KG1 (cell line): Measurements from ENCODE around the gene TRMT5.

Source experiments
- DNase-seq: peaks from one replicate; lab custom pipeline; 2025; lab: John Stamatoyannopoulos, UW

Gene TRMT5

DNA sequence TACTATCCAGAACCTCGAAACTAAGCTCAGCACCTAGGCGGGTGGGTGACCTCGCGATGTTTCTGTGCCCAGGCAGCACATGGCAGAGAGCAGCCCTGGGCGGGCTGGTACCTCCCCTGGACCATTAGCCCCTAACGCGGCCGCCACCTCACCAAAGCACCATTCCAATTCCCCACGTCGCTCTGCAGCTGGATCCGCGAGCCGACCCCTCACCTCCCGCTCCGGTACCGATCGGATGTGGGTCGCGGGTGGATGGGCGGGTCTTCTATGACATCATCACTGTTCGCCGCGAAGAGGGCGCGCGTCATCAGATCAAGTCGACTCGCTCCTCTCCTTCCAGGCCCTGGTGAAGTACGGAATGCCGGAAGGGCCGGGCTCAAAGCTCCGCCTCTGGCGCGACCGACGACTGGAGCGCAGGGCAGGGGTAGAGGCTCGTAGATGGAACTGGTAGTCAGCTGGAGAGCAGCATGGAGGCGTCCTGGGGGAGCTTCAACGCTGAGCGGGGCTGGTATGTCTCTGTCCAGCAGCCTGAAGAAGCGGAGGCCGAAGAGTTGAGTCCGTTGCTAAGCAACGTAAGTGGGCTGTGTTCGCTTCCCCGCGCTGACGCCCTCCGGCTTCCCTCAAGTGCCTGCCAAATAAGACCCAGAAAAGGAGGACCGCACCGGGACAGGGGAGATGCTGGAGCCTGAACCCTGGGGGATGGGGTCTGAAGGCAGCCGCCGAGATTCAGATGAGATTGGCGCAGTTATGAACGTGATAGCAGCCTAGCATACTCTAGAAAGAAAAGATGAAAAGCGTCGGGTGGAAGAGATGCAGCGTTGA lies at the start of gene TRMT5, which contains the start of gene SLC38A6:
TSS of gene TRMT5 (minus strand) at position 269 of the 822 bp plus-strand sequence. CDS start at position 163, 106 bp downstream.
TSS of gene SLC38A6 (plus strand) at position 435 of the 822 bp plus-strand sequence. CDS start at position 468, 33 bp downstream.
- peak; percentile 75 for DNase-seq

GRCh38 chr14:61026526-61026925 lies 45.6 kb upstream of the TRMT5 start:
- DNase-seq, result no peak

DNA sequence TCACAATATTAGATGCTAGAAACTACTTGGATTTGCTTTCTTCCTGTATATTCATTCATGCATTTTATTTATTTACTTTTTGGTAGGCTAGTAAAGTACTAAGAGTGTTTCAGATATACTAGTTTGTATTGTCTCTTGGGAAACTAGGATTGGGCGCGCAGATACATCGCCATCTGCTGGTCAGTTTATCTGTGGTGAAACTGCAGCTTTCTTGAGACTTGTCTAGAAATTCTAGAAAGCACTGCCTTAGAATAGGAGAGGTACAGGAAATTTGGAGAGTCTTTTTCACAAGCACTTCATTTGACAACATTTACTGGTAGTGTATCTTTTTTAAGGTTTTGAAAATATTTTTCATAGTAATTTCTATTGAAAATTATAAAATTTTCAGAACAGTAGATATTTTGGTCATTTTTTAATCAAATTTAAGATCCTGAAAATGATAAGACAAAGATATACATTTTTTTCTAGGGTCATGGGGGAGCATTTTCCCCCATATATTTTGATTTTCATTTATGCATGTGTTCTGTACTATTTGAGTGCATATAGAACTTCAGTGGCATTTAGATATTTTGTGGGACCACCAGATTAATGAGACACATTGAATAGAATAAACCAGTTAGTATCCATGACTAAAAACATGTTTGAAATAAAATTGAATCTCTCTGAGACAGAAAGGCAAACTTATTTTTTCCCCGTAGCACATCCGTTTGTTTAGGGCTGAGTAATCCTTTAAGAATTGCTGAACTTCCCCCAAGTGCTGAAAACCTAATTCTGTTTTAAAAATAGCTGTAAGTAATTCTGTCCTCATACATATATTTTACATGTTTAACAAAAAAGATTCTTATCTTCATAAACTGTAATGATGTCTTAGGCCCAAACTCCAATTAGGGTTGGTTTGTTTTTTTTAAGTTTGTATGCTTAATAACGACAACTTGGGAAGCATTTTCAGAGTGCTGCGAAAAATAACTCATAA lies 44.7 kb upstream of the TRMT5 start:
- DNase-seq, result peak; percentile 18

DNA sequence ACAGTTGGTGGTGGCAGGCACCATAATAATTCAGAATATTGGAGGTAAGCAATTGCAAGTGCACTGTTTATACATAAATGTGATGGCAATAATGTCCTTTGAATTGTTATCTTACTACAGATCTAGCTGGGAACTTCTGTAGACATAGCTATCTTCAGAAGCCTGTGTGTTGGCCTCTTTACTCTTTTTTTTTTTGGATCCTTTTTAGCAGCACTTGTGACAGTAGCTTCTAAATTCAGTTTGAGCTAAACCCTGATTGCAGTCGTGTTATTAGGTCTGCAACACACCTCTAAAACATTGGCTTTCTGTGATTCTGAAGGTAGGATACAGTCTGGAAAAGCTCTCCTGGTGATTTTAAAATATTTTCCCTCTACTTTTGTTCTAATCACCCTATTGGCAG lies 38.7 kb upstream of the TRMT5 start:
- DNase-seq, result no peak

DNA sequence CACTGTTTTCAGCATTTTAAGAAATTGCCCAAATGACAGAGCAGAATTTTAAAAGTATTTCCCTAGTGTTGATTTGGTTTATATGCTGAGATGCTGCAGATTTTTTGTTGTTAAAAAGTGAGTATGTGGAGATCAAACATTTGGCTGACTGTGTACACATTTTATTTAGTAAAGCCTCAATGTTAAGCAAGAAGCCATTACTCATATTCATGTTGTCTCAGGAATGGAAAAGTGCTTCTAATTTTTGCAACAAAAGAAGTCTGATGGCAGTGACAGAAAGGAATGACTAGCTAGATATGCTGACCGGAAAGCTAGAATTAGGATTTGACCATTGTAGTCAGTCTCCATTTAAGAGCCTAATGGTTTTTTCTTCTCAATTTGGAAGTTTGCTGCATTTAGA lies 22.7 kb upstream of the TRMT5 start:
- DNase-seq, result no peak

DNA sequence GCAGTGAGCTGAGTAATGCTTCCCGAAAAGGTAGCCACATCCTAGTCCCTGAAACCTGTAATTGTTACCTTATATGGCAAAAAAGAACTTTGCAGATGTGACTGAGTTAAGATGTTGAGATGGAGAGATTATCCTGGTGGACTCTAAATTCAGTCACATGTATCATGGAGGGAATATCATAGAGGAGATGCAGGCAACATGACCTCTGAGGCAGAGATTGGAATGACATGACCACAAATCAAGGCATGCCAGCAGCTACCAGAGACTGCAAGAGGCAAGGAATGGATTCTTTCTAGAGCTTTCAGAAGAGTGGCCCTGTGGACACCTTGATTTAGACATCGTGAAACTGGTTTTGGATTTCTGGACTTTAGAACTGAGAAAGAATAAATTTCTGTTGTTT lies 18.7 kb upstream of the TRMT5 start:
- no peak for DNase-seq

DNA sequence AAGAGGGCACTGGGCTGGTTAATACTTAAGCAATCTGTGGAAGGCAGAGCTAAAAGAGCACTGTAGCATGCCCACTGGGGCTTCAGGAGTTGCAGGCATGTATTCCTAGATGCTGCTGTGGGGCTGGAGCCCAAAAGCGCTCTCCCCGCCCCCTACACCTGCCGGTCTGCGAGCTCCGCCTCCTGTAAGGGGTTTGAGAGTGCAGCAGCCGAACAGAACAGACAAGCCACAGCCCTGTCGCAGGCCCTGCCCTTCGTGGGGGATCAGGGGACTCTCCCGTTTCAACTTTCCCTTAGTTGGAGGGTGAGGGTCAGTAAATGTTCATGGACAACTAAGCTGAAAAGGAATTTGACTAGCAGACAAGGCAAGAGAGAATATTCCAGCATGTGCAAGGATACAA lies 17.7 kb upstream of the TRMT5 start:
- DNase-seq, result no peak

DNA sequence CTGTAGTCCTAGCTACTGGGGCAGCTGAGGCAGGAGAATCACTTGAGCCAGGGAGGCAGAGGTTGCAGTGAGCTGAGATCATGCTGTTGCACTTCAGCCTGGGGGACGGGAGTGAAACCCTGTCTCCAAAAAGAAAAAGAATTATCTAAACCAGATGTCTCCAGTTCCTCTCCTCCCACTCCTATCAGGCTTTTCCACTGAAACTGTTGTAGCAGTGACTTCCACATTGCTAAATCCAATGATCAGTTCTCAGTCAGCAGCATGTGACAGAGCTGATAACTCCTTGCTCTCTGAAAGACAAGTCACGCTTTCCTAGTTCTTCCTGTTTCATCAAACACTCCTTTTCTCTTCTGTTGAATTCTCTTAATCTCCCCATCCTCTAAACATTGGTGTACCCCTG lies 8.7 kb upstream of the TRMT5 start:
- DNase-seq, result no peak

GRCh38 chr14:60986500-60986899 lies 5.6 kb upstream of the TRMT5 start:
- no peak for DNase-seq

- DNase-seq, result no peak
Observed at GRCh38 chr14:60984196-60984595, 3.3 kb upstream of the TRMT5 start.

- DNase-seq, result no peak
Observed at GRCh38 chr14:60981633-60982455, 965 bp upstream of the TRMT5 start.

- no peak for DNase-seq
Observed at GRCh38 chr14:60977847-60978246, 3.0 kb downstream of the TRMT5 start.

DNA sequence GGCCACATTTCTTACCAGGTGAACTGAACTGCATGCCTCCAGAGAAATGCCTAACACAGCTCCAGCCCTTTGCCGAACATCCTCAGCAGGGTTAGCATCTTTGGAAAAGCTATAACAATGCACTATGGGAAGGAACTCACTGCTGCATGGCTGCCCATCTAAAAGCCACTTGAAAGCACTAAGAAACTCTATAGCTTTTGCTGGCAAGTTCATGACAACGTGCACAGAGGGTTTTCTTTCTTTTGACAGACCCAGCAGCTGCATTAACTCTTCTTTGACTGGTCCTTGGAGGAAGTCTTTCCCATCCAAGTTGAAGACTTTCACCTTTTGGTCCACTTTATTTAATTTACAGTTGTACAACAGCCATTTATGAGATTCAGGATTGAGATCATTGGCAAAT lies 5.3 kb downstream of the TRMT5 start:
- DNase-seq, result no peak

DNA sequence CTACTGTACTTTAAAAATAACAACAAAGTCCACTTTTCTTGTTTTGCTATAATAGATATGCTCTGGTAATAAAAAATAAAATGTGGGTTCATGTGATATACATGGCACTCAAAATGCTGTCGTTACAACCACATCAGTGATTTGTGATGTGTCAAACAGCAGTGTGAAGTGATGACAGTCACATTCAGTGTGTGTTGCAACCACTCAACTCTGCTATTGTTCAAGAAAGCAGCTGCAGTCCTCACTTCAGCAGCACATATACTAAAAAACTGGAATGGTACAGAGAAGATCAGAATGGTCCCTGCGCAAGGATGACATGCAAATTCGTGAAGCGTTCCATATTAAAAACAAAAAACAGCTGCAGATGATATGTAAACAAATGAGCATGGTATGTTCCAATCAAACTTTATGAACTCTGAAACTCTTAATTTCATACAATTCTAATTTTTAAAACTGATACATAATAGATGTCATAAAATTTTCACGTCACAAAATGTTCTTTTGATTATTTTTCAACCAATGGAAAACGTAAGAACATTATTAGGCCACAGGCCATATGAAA lies 6.7 kb downstream of the TRMT5 start:
- no peak for DNase-seq

GRCh38 chr14:60973070-60973469 lies 7.8 kb downstream of the TRMT5 start:
- no peak for DNase-seq

- no peak for DNase-seq
Observed at GRCh38 chr14:60972295-60972694, 8.6 kb downstream of the TRMT5 start.

DNA sequence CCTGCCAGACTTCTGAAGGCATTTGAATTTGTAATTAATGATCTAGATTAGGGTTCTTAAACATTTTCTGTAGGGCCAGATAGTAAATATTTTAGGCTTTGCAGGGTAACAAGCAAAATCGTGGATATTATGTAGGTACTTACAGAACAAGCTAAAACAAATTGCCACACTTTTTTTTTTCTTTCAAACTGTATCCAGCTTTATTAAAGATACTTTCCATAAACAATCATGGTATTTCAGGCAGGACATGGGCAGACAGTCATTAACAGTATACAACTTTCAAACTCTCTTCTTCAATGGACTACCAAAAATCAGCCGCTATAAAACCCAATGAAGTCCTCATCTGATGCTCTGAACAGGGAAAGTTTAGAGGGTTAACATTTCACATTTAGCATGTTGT lies 9.6 kb downstream of the TRMT5 start:
- DNase-seq, result no peak

GRCh38 chr14:60970146-60970545 lies 10.7 kb downstream of the TRMT5 start:
- no peak for DNase-seq

DNA sequence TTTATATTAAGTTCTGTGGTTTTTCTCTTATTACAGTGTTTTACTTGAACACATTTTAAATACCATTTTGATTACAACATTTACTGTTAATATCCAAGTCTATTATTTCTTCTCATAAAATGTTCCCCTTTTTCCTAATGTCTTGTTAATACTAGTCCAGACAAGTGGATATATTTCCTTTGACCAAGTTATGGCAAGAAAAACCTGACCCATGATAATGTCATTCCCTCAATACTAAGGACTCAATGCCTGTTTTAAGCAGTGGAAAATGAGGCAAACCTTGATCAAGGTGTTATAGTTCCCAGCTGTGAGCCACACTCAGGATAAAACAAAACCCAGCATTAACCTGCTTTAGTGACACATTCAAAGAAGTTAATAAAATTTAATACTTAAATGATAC lies 12.2 kb downstream of the TRMT5 start:
- DNase-seq, result no peak

DNA sequence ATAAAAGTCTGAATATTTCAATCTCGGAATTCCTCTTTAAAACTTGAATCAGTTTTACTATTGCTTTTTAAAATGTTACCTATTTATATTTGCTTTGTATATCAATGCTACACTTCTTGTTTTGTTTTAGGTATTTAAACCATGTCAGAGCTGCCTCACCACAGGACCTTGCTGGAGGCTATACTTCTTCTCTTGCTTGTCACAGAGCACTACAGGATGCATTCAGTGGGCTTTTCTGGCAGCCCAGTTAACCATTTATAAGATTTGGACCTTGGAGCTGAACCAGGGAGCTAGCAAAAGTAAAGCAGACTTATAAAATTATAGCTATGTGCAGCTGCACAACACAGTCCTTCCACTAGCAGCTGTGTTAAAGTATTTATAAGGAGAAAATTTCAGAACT lies 12.8 kb downstream of the TRMT5 start:
- no peak for DNase-seq

DNA sequence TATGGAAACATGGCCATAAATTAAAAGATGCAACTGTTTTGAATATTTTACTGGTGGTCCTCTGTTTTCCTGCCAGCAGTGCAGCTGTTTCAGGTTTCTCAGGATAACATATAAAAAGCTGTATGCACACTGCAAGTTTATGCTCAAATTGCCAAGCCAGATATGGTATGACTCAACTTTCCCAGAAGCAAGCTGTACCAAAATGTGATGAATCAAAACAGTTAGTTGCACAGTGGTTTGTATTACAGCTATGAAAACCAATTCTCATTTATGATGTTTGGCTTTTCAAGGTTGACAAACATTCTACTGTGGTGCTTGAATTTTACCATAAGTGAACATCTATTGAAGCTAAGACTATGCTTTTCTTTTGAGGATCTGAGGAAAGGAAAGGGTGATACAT lies 15.5 kb downstream of the TRMT5 start:
- DNase-seq, result no peak

DNA sequence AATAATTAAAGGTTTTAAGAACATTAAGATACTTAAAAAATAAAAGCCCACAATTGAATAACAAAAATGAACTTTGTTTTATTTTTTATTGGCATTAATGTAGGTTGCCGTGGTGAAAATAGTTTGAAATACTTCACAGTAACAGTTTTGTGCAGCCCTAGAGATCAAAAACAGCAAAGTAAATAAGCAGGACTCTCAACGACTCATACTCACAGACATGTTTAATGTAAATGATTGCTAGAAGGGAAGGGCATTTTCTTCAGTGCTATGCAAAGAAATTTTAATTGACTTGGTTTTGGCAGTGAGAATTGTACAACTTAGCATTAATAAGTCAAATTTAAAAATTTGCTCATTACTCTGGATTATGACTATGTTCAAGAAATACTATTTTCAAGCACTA lies 16.0 kb downstream of the TRMT5 start:
- no peak for DNase-seq
